GM23248 (cell line): ENCODE measurements around the gene CABCOCO1. TPM values are rescaled to one million over a fixed set of nuclear protein-coding genes. Genes with fewer than 3 reads are reported as not detected.

Experiments used
- DNase-seq: peaks from one replicate; pipeline ENCODE4 v3.0.0-alpha.2; 2015
- H2AFZ ChIP-seq: fragments of 200-600 bp; sonication (generic); 2 replicates; pipeline ENCODE4 v1.6.1; 2016; ENCODE audit warnings: antibody characterized with exemption
- H3F3A ChIP-seq: fragments of 200-600 bp; sonication (generic); 2 replicates; pipeline ENCODE4 v1.6.1; 2016; ENCODE audit warnings: mild to moderate bottlenecking, antibody characterized with exemption, mixed run types; ENCODE audit not compliant: insufficient read depth
- H3K27ac ChIP-seq: fragments of 200-600 bp; sonication (generic); 2 replicates; pipeline ENCODE4 v1.5.1; 2016; ENCODE audit warnings: mild to moderate bottlenecking
- H3K27me3 ChIP-seq: fragments of 200-600 bp; sonication (generic); replicated peaks from 2 replicates; pipeline ENCODE4 v1.6.1; 2016; ENCODE audit warnings: mild to moderate bottlenecking; ENCODE audit not compliant: insufficient read depth
- H3K36me3 ChIP-seq: fragments of 200-600 bp; sonication (generic); 2 replicates; pipeline ENCODE4 v1.6.1; 2016; ENCODE audit warnings: low read depth, mild to moderate bottlenecking
- H3K4me1 ChIP-seq: fragments of 200-600 bp; sonication (generic); 2 replicates; pipeline ENCODE4 v1.6.1; 2016; ENCODE audit warnings: mild to moderate bottlenecking; ENCODE audit not compliant: insufficient read depth
- H3K4me2 ChIP-seq: fragments of 200-600 bp; sonication (generic); one replicate; pipeline ENCODE4 v1.6.1; 2016; ENCODE audit warnings: mild to moderate bottlenecking; ENCODE audit not compliant: unreplicated experiment
- H3K4me3 ChIP-seq: fragments of 200-600 bp; sonication (generic); 2 replicates; pipeline ENCODE4 v1.5.1; 2016; ENCODE audit warnings: mild to moderate bottlenecking
- H3K79me2 ChIP-seq: fragments of 200-600 bp; sonication (generic); 2 replicates; pipeline ENCODE4 v1.6.1; 2016; ENCODE audit warnings: mild to moderate bottlenecking; ENCODE audit not compliant: insufficient read depth
- H3K9ac ChIP-seq: fragments of 200-600 bp; sonication (generic); 2 replicates; pipeline ENCODE4 v1.6.1; 2016; ENCODE audit warnings: mild to moderate bottlenecking
- H3K9me2 ChIP-seq: fragments of 200-600 bp; sonication (generic); 2 replicates; pipeline ENCODE4 v1.6.1; 2016; ENCODE audit warnings: mixed run types, mild to moderate bottlenecking, moderate library complexity; ENCODE audit not compliant: insufficient read depth
- H3K9me3 ChIP-seq: fragments of 200-600 bp; sonication (generic); one replicate; pipeline ENCODE4 v1.6.1; 2017; ENCODE audit warnings: low read depth
- H4K20me1 ChIP-seq: fragments of 200-600 bp; sonication (generic); 2 replicates; pipeline ENCODE4 v1.6.0; 2016; ENCODE audit not compliant: insufficient read depth
- EZH2 ChIP-seq: fragments of 200-600 bp; sonication (generic); IDR thresholded peaks from 2 replicates; pipeline ENCODE4 v1.6.1; 2018; ENCODE audit warnings: antibody characterized with exemption, mild to moderate bottlenecking; ENCODE audit not compliant: insufficient read depth, poor library complexity, severe bottlenecking
- EZH2phosphoT487 ChIP-seq: fragments of 200-600 bp; sonication (generic); IDR thresholded peaks from 2 replicates; pipeline ENCODE4 v1.6.1; 2018; ENCODE audit warnings: antibody characterized with exemption, moderate library complexity, mild to moderate bottlenecking, low read depth; ENCODE audit not compliant: insufficient read depth
- WGBS, 2 experiments: methylation state at CpG; one replicate each; pipeline ENCODE4 v1.1.6; 2015 to 2017; ENCODE audit warnings: low lambda C conversion rate in 2 of 2, low coverage in 1 of 2; ENCODE audit errors: missing lambda C conversion rate in 2 of 2; 5-methylcytosine and 5-hydroxymethylcytosine counted together
- in situ Hi-C: fragments of 300-500 bp; cut with MboI; formaldehyde crosslinking; loops from 2 replicates; pipeline ENCODE4 v1.15.0; 2020
- polyA plus RNA-seq: library from polyadenylated mRNA; unstranded; fragments of >200 nt; fragmentation: Nextera tagmentation; extraction: Ambion mirVana; gene quantifications from 2 replicates; pipeline ENCODE4 v1.2.1, GENCODE V29; 2016
- total RNA-seq: library from RNA; depleted of rRNA; stranded (reverse); fragments of >200 nt; shearing (Covaris generic); gene quantifications from 2 replicates; pipeline ENCODE4 v1.2.3, GENCODE V29; 2014

Gene CABCOCO1
- total and polyA plus RNA-seq, 2 experiments from 2014 or later, result 0.22 to 1.1 TPM

- no peaks in the 10 kb centered on the region for H4K20me1 ChIP-seq
- H3K4me3 ChIP-seq, result no peak overlapping the region
- TF ChIP-seq EZH2phosphoT487 (no peak), EZH2 (no peak)
- no peaks in the 10 kb centered on the region for H3K27me3 ChIP-seq
- H3K79me2 ChIP-seq, result no peaks in the 10 kb centered on the region
- 93 to 99% methylated on average over 4 of the region's 4 CpGs for WGBS, 2 experiments
- no peak overlapping the region for H3K9ac ChIP-seq
- H3K4me1 ChIP-seq, result peaks cover 35% of the 10 kb centered on the region
- no peaks in the 10 kb centered on the region for H3K36me3 ChIP-seq
- H3K4me2 ChIP-seq, result no peak overlapping the region
- H3K9me3 ChIP-seq, result no peaks in the 10 kb centered on the region
- H2AFZ ChIP-seq, result no peak overlapping the region
- DNase-seq, result no peak
- H3F3A ChIP-seq, result peaks cover 46% of the 10 kb centered on the region
- H3K9me2 ChIP-seq, result no peaks in the 10 kb centered on the region
- in situ Hi-C loops, result no loop called here
- H3K27ac ChIP-seq, result no peak overlapping the region
These were observed 22.8 kb upstream of the CABCOCO1 start for GRCh38 chr10:61639952-61640351.

- Histone ChIP-seq H3K27me3 (no peaks in the 10 kb centered on the region), H3K4me2 (no peak overlapping the region), H3K36me3 (no peaks in the 10 kb centered on the region), H3K79me2 (no peaks in the 10 kb centered on the region), H3F3A (peaks cover 37% of the 10 kb centered on the region), H2AFZ (no peak overlapping the region), H3K27ac (no peak overlapping the region), H3K9me3 (no peaks in the 10 kb centered on the region), H3K9ac (no peak overlapping the region), H4K20me1 (no peaks in the 10 kb centered on the region), H3K9me2 (no peaks in the 10 kb centered on the region), H3K4me3 (no peak overlapping the region), H3K4me1 (peaks cover 25% of the 10 kb centered on the region)
- in situ Hi-C loops, result no loop called here
- no peak for DNase-seq
- WGBS, 2 experiments, result 97% methylated on average over 3 of the region's 3 CpGs
- TF ChIP-seq EZH2, result no peak
These were observed 21.9 kb upstream of the CABCOCO1 start for GRCh38 chr10:61640856-61641255.

GRCh38 chr10:61642150-61642571, 20.6 kb upstream of the CABCOCO1 start:
- peaks cover 19% of the 10 kb centered on the region for H3K4me1 ChIP-seq
- H3K9me2 ChIP-seq, result no peaks in the 10 kb centered on the region
- peak; percentile 31 for DNase-seq
- H3K4me2 ChIP-seq, result peak overlapping the region; percentile 81
- peaks cover 31% of the 10 kb centered on the region for H3F3A ChIP-seq
- TF ChIP-seq EZH2phosphoT487 (no peak), EZH2 (no peak)
- H3K36me3 ChIP-seq, result no peaks in the 10 kb centered on the region
- H3K4me3 ChIP-seq, result peak overlapping the region; percentile 42
- no peaks in the 10 kb centered on the region for H3K79me2 ChIP-seq
- no peaks in the 10 kb centered on the region for H3K9me3 ChIP-seq
- 17 to 29% methylated on average over 2 of the region's 2 CpGs for WGBS, 2 experiments
- no peak overlapping the region for H3K9ac ChIP-seq
- H3K27ac ChIP-seq, result peak overlapping the region; percentile 58; the same call in 1 of the 2 replicates
- no peak overlapping the region for H2AFZ ChIP-seq
- H3K27me3 ChIP-seq, result no peaks in the 10 kb centered on the region
- H4K20me1 ChIP-seq, result no peaks in the 10 kb centered on the region
- in situ Hi-C loops, result no loop called here

GRCh38 chr10:61642676-61643075, 20.1 kb upstream of the CABCOCO1 start:
- H3K4me3 ChIP-seq, result peak overlapping the region; percentile 42
- in situ Hi-C loops, result no loop called here
- peaks cover 31% of the 10 kb centered on the region for H3F3A ChIP-seq

GRCh38 chr10:61643316-61643751, 19.4 kb upstream of the CABCOCO1 start:
- 3 to 7% methylated on average over 1 of the region's 1 CpG for WGBS, 2 experiments
- in situ Hi-C loops, result no loop called here
- H3K36me3 ChIP-seq, result no peaks in the 10 kb centered on the region
- no peaks in the 10 kb centered on the region for H3K9me3 ChIP-seq
- no peaks in the 10 kb centered on the region for H3K9me2 ChIP-seq
- H3K79me2 ChIP-seq, result no peaks in the 10 kb centered on the region
- H3K4me3 ChIP-seq, result peak overlapping the region; percentile 42
- H3K27me3 ChIP-seq, result no peaks in the 10 kb centered on the region
- peak overlapping the region; percentile 81 for H3K4me2 ChIP-seq
- H3K27ac ChIP-seq, result peak overlapping the region; percentile 58
- TF ChIP-seq EZH2phosphoT487 (no peak), EZH2 (no peak)
- peak; percentile 83 for DNase-seq
- no peak overlapping the region for H3K9ac ChIP-seq
- H3K4me1 ChIP-seq, result peaks cover 19% of the 10 kb centered on the region
- no peaks in the 10 kb centered on the region for H4K20me1 ChIP-seq
- no peak overlapping the region for H2AFZ ChIP-seq
- H3F3A ChIP-seq, result peaks cover 31% of the 10 kb centered on the region

More at GRCh38 chr10:61642676-61643075, 20.1 kb upstream of the CABCOCO1 start:
- H4K20me1 ChIP-seq, result no peaks in the 10 kb centered on the region
- 2 to 7% methylated on average over 4 of the region's 4 CpGs for WGBS, 2 experiments
- H3K27ac ChIP-seq, result peak overlapping the region; percentile 58
- H3K36me3 ChIP-seq, result no peaks in the 10 kb centered on the region
- H3K9ac ChIP-seq, result no peak overlapping the region
- peaks cover 19% of the 10 kb centered on the region for H3K4me1 ChIP-seq
- no peak overlapping the region for H2AFZ ChIP-seq
- H3K9me2 ChIP-seq, result no peaks in the 10 kb centered on the region
- no peaks in the 10 kb centered on the region for H3K9me3 ChIP-seq
- H3K4me2 ChIP-seq, result peak overlapping the region; percentile 81
- no peaks in the 10 kb centered on the region for H3K27me3 ChIP-seq
- H3K79me2 ChIP-seq, result no peaks in the 10 kb centered on the region
- peak; percentile 86 for DNase-seq
- TF ChIP-seq EZH2phosphoT487 (no peak), EZH2 (no peak)
